Lower lobe of right lung (tissue), 2 donors: ENCODE results near the gene ARHGAP25. TPM values are rescaled to one million over a fixed set of nuclear protein-coding genes. Genes with fewer than 3 reads are reported as not detected.

Experiments used
- ATAC-seq, 2 donors: fragments of 200-7000 bp; cut with Tn5 transposase; one replicate each; pipeline ENCODE4 v1.9.1; 2020 to 2022; ENCODE audit warnings: mild to moderate bottlenecking in 2 of 2, moderate library complexity in 2 of 2
- DNase-seq: peaks from one replicate; pipeline ENCODE4 v3.0.0-alpha.2; 2020
- H3K27ac ChIP-seq: fragments of 200-600 bp; one replicate; pipeline ENCODE4 v1.8.0; 2022
- H3K27me3 ChIP-seq: fragments of 200-600 bp; one replicate; pipeline ENCODE4 v1.8.0; 2022; ENCODE audit warnings: low read depth
- H3K36me3 ChIP-seq: fragments of 200-600 bp; one replicate; pipeline ENCODE4 v1.8.0; 2022; ENCODE audit warnings: mild to moderate bottlenecking
- H3K4me1 ChIP-seq: fragments of 200-600 bp; one replicate; pipeline ENCODE4 v1.8.0; 2022
- H3K4me3 ChIP-seq: fragments of 200-600 bp; one replicate; pipeline ENCODE4 v1.8.0; 2022; ENCODE audit warnings: mild to moderate bottlenecking
- H3K9me3 ChIP-seq: fragments of 200-600 bp; one replicate; pipeline ENCODE4 v1.8.0; 2022
- intact Hi-C: fragments of 100-400 bp; cut with DNase I; formaldehyde crosslinking; loops from one replicate; pipeline ENCODE4 v1.11.0; 2022
- total RNA-seq: library from RNA; stranded (reverse); fragmentation: NEBNext Ultra II Directional; extraction: Animal tissue kit (Norgen Biotek cat#: 25700); gene quantifications from one replicate; pipeline ENCODE4 v1.2.1, GENCODE V29; 2021
- TF ChIP-seq, protein P1 (sequence below): fragments of 200-600 bp; IDR thresholded peaks from one replicate; pipeline ENCODE4 v1.8.0; 2022; ENCODE audit warnings: antibody characterized with exemption, mild to moderate bottlenecking
- donor health status: DM: no; HTN: yes; CAD: no; lungs with severe emphysema.

ARHGAP25 gene
- total RNA-seq, 1 donor from 2014 or later = 48.5 TPM

- intact Hi-C loops = no loop called here
- Histone ChIP-seq H3K36me3 (peaks cover 53% of the 10 kb centered on the region), H3K27me3 (no peaks in the 10 kb centered on the region), H3K4me3 (no peak overlapping the region), H3K9me3 (no peaks in the 10 kb centered on the region), H3K4me1 (peaks cover 36% of the 10 kb centered on the region), H3K27ac (no peak overlapping the region)
- TF ChIP-seq, protein P1, sequence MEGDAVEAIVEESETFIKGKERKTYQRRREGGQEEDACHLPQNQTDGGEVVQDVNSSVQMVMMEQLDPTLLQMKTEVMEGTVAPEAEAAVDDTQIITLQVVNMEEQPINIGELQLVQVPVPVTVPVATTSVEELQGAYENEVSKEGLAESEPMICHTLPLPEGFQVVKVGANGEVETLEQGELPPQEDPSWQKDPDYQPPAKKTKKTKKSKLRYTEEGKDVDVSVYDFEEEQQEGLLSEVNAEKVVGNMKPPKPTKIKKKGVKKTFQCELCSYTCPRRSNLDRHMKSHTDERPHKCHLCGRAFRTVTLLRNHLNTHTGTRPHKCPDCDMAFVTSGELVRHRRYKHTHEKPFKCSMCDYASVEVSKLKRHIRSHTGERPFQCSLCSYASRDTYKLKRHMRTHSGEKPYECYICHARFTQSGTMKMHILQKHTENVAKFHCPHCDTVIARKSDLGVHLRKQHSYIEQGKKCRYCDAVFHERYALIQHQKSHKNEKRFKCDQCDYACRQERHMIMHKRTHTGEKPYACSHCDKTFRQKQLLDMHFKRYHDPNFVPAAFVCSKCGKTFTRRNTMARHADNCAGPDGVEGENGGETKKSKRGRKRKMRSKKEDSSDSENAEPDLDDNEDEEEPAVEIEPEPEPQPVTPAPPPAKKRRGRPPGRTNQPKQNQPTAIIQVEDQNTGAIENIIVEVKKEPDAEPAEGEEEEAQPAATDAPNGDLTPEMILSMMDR = no peak
- DNase-seq (no peak), ATAC-seq (no peak)
Measured at GRCh38 chr2:68809324-68810240, 75.0 kb downstream of the ARHGAP25 start.

DNA sequence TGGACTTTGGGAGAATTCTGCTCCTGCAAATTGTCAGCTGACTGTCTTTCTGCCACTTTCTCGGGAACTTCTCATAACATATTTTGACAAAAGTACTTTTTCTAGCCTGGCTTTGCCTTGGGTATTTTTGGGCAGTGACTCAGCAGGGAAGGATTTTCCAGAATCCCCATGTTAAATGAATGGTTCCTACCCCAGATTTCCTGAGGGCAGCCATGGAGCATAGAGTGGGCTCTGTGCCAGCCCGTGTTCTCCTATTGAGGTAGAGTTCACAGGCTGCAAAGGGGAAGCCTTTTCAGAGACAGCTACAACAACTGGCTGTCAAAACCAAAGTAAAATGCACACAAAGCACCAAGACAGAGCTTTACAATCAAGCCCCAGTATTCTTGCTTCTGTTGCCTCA lies 76.8 kb downstream of the ARHGAP25 start:
- H3K9me3 ChIP-seq = no peaks in the 10 kb centered on the region

GRCh38 chr2:68812251-68812650 lies 77.6 kb downstream of the ARHGAP25 start:
- intact Hi-C loops = no loop called here
- Histone ChIP-seq H3K27me3 (no peaks in the 10 kb centered on the region), H3K27ac (no peak overlapping the region), H3K4me1 (peaks cover 26% of the 10 kb centered on the region), H3K4me3 (no peak overlapping the region), H3K9me3 (no peaks in the 10 kb centered on the region), H3K36me3 (peaks cover 61% of the 10 kb centered on the region)
- TF ChIP-seq, protein P1 = no peak
- DNase-seq = no peak
- ATAC-seq = no peak

More for the DNA sequence above, 76.8 kb downstream of the ARHGAP25 start:
- Histone ChIP-seq H3K36me3 (peaks cover 53% of the 10 kb centered on the region), H3K4me1 (peaks cover 27% of the 10 kb centered on the region), H3K27me3 (no peaks in the 10 kb centered on the region), H3K27ac (no peak overlapping the region), H3K4me3 (no peak overlapping the region)
- TF ChIP-seq, protein P1 = no peak
- ATAC-seq (no peak), DNase-seq (no peak)
- intact Hi-C loops = no loop called here

- Histone ChIP-seq H3K4me1 (peaks cover 17% of the 10 kb centered on the region), H3K36me3 (peaks cover 74% of the 10 kb centered on the region), H3K4me3 (no peak overlapping the region), H3K9me3 (no peaks in the 10 kb centered on the region), H3K27ac (no peak overlapping the region), H3K27me3 (no peaks in the 10 kb centered on the region)
- intact Hi-C loops = no loop called here
- TF ChIP-seq, protein P1 = no peak
- ATAC-seq (no peak), DNase-seq (no peak)
Measured at GRCh38 chr2:68813596-68813995, 79.0 kb downstream of the ARHGAP25 start.

DNA sequence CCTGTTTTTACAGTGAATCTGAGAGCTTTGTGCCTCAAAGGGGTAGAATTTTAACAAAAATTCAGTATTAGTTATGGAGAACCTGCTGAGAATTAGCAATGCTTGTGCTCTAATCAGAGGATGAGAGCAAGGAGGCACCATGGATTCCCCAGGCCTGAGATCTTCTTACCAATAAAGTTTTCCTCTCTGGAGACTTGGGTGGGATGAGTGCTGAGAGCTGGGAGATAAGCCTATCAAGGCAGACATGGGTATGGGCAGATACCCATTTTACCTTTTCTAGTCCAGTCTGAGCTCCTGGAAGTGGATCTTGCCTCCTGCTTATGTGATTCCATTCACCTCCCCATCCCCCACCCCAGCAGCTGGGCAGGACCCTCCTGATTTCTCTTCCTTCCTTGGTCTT lies 82.7 kb downstream of the ARHGAP25 start:
- intact Hi-C loops = no loop called here
- no peak for ATAC-seq
- DNase-seq = no peak
- Histone ChIP-seq H3K36me3 (peaks cover 96% of the 10 kb centered on the region), H3K27me3 (no peaks in the 10 kb centered on the region), H3K4me1 (peaks cover 5% of the 10 kb centered on the region), H3K4me3 (no peak overlapping the region), H3K27ac (no peak overlapping the region), H3K9me3 (no peaks in the 10 kb centered on the region)
- TF ChIP-seq, protein P1 = no peak
